GM18868 (cell line): ENCODE measurements around the gene UNC13D.
"Not testable (repeated sequence)": the region's sequence is repeated elsewhere in the genome, so short reads cannot be mapped to it uniquely, and the experiment has no call there.

Experiments used
- ATAC-seq: cut with Tn5 transposase; IDR thresholded peaks from one replicate; pipeline ENCODE4 v1.9.1; 2021; ENCODE audit warnings: mild to moderate bottlenecking, moderate library complexity; ENCODE audit not compliant: unreplicated experiment

The UNC13D gene

GRCh38 chr17:75822119-75822799 lies 21.9 kb downstream of the UNC13D start:
- no peak for ATAC-seq

- no peak for ATAC-seq
Measured at GRCh38 chr17:75821552-75821951, 22.7 kb downstream of the UNC13D start.

GRCh38 chr17:75820094-75821080 lies 23.8 kb downstream of the UNC13D start:
- no peak for ATAC-seq

- no peak for ATAC-seq
Measured at GRCh38 chr17:75819678-75820077, 24.5 kb downstream of the UNC13D start.

- no peak for ATAC-seq
Measured at GRCh38 chr17:75819116-75819515, 25.1 kb downstream of the UNC13D start.

GRCh38 chr17:75818326-75818885 lies 25.8 kb downstream of the UNC13D start:
- no peak for ATAC-seq

GRCh38 chr17:75817571-75817970 lies 26.6 kb downstream of the UNC13D start:
- no peak for ATAC-seq

GRCh38 chr17:75816693-75817092 lies 27.5 kb downstream of the UNC13D start:
- no peak for ATAC-seq

- no peak for ATAC-seq
Measured at GRCh38 chr17:75815399-75815798, 28.8 kb downstream of the UNC13D start.

- no peak for ATAC-seq
Measured at GRCh38 chr17:75814900-75815373, 29.3 kb downstream of the UNC13D start.

- ATAC-seq = no peak
Measured at GRCh38 chr17:75814021-75814395, 30.2 kb downstream of the UNC13D start.

- ATAC-seq = no peak
Measured at GRCh38 chr17:75813081-75814020, 30.9 kb downstream of the UNC13D start.

- ATAC-seq = no peak
Measured at GRCh38 chr17:75812096-75813013, 31.8 kb downstream of the UNC13D start.

- ATAC-seq = no peak
Measured at GRCh38 chr17:75811174-75811573, 33.0 kb downstream of the UNC13D start.

- not testable (repeated sequence) for ATAC-seq
Measured at GRCh38 chr17:75810756-75811155, 33.4 kb downstream of the UNC13D start.

- no peak for ATAC-seq
Measured at GRCh38 chr17:75810216-75810615, 34.0 kb downstream of the UNC13D start.

GRCh38 chr17:75809631-75810111 lies 34.5 kb downstream of the UNC13D start:
- ATAC-seq = no peak

GRCh38 chr17:75808905-75809621 lies 35.1 kb downstream of the UNC13D start:
- peak; percentile 75 for ATAC-seq

- ATAC-seq = no peak
Measured at GRCh38 chr17:75808549-75808904, 35.7 kb downstream of the UNC13D start.
